T-helper 1 cell treated with Interleukin-12 subunit alpha and Interleukin-12 subunit beta and Interleukin-4 antibody, amounts not matched to agents 30 ng/mL and 1 ng/mL, for 36 hours (primary cell): ENCODE data around the gene GET4. TPM values are rescaled to one million over a fixed set of nuclear protein-coding genes. Genes with fewer than 3 reads are reported as not detected.

Source experiments
- intact Hi-C: fragments of 100-400 bp; cut with micrococcal nuclease; formaldehyde crosslinking; loops from one replicate; pipeline ENCODE4 v1.15.1; 2024
- total RNA-seq: library from RNA; stranded (reverse); gene quantifications from 2 replicates; pipeline ENCODE4 v1.2.3, GENCODE V29; 2022

The GET4 gene
- total RNA-seq, 1 donor from 2014 or later = 33.7 TPM

- intact Hi-C loops = no loop called here
These were observed 68.4 kb downstream of the GET4 start for GRCh38 chr7:944744-945143.

- intact Hi-C loops = no loop called here
These were observed 68.8 kb downstream of the GET4 start for GRCh38 chr7:945147-945555.

- intact Hi-C loops = no loop called here
These were observed 69.4 kb downstream of the GET4 start for GRCh38 chr7:945556-946255.

Other genes starting within 250 kb of the GET4 start
- gene DNAAF5, start 149.9 kb upstream of the GET4 start, total RNA-seq = 22.5 and 24.6 TPM in 2 replicates
- gene PRKAR1B, start 149.3 kb upstream of the GET4 start, total RNA-seq = 22.2 and 25.2 TPM in 2 replicates
- gene SUN1, start 44.1 kb upstream of the GET4 start, total RNA-seq = 47.5 and 48.2 TPM in 2 replicates
- gene ADAP1, start 78.1 kb downstream of the GET4 start, total RNA-seq = 20.6 and 20.9 TPM in 2 replicates
- gene COX19, start 99.0 kb downstream of the GET4 start, total RNA-seq = 17.5 and 18.9 TPM in 2 replicates
- gene CYP2W1, start 106.6 kb downstream of the GET4 start, total RNA-seq = not detected in 2 replicates
- gene GPR146, start 168.0 kb downstream of the GET4 start, total RNA-seq = 14.5 and 15.4 TPM in 2 replicates
- gene GPER1, start 211.6 kb downstream of the GET4 start, total RNA-seq = not detected in 2 replicates